ENCODE data around the gene LATS2.
"Not testable (repeated sequence)": the region's sequence is repeated elsewhere in the genome, so short reads cannot be mapped to it uniquely, and the experiment has no call there.

The LATS2 gene

DNA sequence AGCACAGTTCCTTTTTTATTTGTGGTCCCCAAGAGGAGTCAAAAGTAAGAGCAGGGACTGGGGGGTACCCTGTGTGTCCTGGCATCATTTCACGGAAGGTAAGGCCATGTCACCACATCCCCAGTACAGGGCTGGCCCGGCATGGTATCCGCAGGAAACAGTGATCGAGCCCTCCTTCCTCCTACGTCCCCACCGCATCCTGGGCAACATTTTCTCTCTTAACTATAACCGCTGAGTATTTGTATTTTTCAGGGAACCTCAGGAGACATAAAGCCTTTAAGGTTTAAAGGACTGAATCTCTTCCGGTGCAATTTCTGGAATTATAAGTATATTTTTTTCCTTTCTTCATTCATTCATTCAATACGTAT, 13.6 kb upstream of the LATS2 start:
- DNase-seq: no peak

DNA sequence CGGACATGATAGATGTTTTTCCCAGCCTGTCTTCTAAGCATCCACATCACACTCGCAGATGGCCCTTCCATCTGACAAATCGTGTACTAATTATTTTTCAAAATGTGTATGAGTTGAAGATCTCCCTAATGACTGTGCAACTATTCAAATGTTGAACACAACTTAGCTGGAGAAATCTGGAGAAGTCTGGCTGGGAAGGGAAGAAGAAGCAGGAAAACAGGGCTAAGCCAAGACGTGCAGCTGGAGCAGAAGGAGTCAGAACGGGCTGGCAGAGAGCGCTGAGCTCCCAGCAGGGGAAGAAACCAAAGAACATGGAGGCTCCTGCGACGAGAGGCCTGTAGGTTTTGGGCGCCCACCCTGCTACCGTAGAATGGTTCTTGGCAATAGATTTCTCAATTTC, 13.2 kb upstream of the LATS2 start:
- DNase-seq: no peak

DNA sequence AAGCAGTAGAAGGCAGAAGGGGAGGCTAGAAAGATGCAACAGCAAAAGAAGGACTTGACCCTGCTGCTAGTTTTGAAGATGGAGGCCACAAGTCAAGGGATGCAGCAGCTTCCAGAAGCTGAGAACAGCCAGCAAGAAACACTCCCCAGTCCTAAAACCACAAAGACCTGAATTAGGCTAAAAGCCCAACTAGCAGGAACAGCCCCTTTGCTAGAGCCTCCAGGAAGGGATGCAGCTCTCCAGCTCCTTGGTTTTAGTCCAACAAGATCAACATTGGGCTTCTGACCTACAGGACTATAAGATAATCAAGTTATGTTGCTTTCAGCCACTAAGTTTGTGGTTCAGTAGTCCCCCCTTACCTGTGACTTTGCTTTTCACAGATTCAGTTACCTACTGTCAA, 10.5 kb upstream of the LATS2 start:
- no peak for DNase-seq

DNA sequence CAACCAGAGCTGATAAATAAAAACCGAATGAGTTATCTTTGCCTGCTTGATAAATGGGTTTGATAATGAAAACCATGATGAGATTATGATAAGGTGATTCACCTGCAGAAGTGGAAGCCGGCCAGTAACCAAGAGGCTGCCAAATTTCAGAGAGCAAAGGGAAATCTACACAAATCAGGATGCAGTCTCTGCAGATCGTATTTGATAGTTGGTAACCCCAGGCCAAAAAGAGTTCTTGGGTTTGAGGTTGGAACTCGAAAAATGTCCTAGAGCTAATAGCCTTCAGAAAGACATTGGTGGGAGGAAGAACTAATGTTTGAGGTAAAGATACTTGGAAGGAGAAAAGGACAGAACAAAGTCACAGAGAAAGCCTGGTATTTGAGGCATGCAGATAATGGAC, 9.6 kb upstream of the LATS2 start:
- DNase-seq: no peak

DNA sequence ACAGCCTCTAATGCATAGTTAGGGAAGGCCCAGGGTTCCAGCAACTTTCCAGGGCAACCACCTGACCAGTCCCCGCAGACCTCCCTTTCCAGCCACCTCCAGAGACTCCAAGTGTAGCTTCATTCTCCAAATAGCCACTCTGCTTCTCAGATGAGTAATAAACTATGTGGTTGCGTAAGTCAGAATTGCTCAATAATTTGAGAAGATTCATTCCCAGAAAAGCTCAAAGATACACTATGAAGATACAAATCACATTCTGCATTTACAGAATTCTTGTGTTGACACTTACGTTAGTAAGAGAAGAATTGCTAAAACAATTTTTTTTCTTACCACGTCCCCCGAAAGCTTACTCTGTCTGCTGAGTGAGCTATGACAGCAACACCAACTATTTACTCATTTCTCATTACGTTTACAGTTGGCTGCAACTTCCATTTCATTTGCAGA, 8.2 kb upstream of the LATS2 start:
- no peak for DNase-seq

DNA sequence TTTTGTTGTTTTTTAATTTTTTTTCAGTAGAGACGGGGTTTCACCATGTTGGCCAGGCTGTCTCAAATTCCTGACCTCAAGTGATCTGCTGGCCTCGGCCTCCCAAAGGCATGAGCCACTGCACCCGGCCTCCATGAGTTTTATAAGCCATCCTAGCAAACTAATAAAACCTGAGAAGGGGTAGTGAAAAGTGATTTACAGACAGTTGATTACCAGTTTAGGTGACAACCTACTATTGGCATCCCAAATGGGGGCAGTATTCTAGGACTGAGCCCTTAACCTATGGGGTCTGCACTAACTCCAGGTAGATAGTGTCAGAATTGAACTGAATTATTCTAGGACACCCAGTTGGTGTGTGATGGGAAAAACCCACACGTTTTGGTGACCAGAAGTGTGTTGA, 6.5 kb upstream of the LATS2 start:
- DNase-seq: no peak

DNA sequence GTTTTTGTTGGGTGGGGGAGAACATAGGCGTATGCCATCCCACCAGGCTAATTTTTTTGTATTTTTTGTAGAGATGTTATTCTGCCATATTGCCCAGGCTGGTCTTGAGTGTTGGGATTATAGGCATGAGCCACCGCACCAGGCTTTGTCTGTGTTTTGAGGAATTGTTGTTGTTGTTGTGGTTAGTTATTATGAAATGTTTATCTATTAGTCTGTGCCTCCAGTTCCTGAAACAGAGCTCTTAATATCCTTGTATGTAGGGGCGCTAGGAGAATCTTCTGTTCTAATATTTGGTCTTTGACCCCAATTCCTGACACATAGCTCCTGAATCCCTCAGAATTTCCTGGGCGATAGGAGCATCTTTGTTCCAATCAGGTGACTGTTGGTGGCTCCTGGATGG, 5.6 kb upstream of the LATS2 start:
- no peak for DNase-seq

DNA sequence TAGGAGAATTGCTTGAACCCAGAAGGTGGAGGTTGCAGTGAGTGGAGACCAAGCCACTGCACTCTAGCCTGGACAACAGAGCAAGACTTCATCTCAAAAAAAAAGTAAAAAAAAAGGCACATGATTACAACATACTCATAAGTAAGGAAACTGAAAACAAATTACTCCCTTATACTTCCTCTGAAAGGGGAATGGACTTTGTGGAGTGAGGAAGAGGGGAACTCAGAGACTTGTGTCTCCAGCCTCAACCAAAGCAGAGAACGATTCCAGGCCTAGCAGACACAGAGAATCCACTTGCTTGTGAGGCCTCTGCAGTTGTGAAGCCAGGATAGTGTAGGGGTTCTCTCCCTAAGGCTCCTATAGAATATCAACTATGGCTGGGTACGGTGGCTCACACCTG, 4.3 kb upstream of the LATS2 start:
- DNase-seq: no peak

DNA sequence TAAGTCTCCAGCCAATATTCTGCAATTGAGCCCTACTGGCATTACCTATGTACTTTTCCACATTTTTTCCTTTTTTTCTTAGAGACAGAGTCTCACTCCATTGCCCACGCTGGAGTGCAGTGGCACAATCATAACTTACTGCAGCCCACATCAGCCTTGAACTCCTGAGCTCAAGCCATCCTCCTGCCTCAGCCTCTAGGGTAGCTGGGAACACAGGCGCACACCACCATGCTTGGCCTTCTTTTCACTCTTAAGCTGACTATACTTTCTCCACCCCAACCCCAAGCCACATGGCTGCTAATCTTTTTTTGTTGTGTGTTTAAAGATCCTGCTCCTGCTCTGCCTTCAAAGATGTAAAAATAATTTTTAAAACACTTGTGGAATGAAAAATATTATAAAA, 1.6 kb upstream of the LATS2 start:
- DNase-seq: no peak

DNA sequence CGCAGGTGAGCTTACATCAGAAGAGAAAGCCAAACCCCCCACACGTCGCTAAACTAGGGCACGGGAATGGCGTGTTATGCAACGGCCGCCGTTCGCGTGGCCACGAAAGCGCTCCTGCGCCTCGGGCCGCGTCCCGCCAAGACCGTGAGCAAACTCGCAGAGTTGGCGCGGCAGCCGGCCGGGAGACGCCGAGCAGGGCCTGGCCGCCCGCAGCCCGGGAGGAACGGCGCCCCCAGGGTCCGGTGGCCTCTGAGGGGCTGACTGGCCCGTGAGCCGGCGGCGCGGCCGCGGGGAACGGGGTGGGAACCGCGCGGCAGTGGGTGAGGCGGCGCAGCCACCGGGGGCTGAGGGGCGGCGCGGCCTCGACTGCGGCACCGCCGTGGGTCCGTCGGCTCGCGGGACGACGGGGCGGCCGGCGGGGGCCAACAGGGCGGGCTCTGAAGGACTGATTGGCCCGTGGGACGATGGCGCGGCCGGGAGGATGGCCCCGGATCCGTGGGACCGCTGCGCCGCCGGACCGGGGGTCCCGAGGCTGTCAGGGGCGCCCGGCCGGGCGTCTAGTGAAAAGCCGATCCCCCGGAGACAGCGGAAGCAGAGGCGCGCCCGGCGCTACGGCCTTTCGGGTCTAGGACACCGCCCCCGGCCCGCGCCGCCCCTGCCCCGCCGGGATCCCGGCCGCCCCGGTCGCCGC, 903 bp downstream of the LATS2 start:
- DNase-seq: no peak

DNA sequence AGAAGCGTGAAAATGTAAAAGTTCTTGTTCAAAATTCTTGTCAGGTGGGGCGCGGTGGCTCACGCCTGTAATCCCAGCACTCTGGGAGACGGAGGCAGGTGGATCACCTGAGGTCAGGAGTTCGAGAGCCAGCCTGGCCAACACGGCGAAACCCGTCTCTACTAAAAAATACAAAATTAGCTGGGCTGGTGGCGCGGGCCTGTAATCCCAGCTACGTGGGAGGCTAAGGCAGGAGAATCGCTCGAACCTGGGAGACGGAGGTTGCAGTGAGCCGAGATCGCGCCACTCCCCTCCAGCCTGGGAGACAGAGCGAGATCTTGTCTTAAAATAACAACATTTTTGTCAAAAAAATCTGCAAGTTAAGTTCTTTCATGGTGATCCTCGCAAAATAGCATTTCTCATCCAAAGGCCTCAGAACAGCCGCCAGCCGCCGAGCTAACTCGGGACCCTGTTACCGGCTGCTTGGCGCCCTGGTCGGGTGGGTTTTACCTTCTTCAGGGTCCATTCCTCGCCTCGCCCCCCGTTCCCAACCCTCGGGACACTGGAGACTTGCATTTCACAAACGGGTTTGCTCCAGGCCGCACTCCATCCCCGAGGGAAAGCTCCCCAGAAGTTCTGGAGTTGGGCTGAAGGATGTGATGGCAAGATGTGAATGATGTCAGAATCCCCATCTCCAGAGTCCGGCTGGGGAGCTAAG, 1.6 kb downstream of the LATS2 start:
- no peak for DNase-seq

DNA sequence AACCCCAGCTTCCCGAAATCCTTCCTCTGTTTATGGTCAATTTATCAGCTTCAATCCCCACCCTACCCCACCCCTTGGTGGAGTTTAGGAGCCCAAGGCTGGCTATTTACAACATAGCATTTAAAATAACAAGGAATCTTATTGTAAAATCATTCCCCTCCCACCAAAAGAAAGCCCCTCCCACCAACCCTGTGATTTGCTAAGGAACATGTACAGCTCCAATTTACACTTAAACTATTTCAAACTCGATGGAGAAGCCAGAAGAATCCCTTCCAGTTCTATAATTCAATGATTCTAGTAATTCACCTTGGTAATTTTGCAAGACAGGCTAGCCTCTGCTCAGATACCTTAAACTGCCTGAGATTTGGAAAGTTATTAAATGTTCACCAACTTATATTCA, 3.0 kb downstream of the LATS2 start:
- no peak for DNase-seq

DNA sequence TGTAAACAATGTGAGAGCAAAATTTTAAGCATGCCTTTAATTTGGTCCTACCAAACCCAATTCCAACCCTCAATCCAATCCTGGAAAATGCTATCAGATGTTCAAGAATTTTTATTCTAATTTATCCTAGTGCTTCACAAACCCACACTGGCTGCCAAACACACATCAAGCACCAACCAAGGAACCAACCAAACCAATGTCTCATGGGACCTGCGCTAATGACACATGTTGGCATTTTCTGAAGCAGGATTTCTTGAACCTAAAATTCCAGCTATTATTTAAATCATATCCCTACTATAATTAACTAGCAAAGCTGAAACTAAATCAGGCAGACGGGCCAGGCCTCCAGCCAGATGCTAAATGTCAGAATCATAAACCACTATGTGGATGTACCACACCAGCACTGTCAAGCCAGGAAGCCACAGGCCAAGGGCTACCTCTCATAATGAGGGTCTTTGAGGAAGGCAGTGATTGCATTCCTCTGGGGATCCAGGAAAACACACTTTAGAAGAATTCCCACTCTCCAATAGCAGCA, 5.8 kb downstream of the LATS2 start:
- no peak for DNase-seq

DNA sequence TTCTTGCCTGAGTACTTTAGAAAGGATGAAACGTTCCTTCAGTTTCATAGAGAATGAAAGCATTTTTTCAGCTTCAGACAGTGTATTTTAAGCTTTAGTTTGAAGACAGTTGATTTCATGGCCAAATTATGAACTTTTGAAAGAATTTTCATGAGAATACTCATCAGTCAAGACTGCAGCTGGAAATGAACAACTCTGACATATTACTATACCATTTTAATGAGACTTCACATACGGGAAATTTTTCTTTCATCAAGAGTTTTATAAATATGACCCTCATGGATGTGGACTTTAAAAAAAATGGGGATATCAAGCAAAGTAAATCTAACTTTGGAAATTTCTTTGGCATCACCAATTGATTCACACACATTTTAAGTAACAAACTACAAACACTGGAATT, 6.4 kb downstream of the LATS2 start:
- DNase-seq: no peak

DNA sequence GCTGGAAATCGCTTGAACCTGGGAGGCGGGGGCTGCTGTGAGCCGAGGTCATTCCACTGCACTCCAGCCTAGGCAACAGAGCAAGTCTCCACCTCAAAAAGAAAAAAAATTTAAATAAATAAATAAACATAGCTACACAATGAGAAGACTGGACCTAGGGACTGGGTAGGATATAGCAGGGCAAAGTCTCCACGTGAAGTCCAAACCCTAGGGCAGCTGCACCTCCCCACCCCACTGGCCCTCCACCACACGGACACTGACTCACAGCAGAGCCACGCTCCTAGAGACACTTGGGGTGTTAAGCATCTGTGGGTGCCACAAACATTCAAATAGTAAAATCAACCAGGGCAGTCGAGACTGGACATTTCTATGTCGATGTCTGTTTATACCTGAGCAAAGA, 7.1 kb downstream of the LATS2 start:
- no peak for DNase-seq

DNA sequence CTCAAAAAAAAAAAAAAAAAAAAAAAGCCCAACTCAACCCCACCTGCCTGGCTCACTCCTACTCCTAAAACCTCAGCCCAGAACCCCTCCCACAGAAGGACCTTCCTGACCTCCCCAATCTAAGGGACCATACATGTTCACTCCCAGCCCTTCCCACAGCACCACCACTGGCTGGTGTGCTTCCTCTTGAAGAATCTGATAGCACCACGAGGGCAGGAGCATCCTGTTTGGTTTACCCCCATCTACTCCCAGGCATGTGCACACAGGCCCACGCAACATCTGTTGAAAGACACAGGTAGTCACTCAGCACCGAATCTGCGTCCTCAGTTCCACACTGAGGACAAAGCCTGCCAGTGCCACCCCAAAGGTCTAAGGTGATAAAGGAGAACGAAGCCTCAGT, 8.2 kb downstream of the LATS2 start:
- no peak for DNase-seq

DNA sequence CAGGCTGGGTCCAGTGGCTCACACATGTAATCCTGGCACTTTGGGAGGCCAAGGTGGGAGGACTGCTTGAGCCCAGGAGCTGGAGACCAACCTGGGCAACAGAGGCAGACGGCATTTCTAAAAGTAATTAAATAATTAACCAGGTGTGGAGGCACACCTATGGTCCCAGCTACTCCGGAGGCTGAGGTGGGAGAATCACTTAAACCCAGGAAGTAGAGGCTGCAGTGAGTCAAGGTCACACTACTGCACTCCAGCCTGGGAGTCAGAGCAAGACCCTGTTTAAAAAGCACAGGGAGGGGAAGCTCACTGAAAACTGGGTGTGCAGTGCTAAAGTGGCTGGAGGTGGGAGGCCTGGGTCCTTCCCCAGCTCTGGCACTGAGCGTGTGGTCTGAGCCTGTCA, 9.7 kb downstream of the LATS2 start:
- DNase-seq: no peak

DNA sequence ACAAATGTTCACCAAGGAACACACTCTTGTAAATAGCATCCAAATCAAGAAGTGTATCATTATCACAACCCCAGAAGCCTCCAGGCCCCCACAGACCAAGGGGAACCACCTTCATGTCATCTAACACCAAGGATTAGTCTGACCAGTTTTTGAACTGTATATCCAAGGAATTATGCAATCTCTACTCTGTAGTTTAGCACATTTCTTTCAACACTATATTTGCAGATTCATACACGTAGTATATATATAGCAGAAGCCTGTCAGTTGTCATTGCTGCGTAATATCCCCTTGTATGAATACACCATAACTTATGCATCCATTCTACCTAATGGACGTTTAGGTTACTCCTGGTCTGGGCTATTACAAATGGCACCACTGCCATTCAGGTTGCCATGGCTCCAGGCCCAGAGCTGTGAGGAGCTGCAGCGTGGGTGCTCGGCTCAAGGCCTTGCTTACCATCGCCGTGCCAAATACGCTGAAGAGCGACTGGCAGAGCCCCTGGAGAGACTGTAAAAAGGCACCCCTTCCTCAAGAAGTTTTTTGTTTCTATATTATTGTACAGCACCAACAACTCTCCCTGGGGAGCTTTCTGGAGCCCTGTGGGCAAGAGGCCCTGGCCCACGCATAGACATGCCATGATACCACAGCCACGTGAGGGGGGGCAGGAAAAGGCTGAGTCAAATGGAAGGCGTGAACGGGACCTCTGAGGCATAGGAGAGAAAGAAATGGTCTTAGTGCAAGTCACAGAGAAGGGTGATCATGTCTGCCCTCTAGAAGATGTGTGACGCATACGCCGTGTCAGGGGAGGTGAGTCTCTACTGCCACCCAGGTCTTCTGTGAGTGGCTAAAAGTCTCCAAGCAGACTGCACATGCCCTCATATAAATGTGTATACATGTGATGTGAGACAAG, 10.8 kb downstream of the LATS2 start:
- no peak for DNase-seq

DNA sequence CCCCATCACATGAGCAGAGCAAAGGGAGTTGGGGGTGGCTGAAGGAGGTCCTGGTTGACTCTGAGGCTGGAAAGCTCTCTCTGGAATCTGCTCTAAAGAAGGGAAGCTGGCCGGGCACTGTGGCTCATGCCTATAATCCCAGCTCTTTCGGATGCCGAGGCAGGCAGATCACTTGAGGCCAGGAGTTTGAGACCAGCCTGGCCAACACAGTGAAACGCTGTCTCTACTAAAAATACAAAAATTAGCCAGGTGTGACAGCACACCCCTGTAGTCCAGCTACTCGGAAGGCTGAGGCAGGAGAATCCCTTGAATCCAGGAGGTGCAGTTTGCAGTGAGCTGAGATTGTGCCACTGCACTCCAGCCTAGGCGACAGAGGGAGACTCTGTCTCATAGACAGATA, 11.7 kb downstream of the LATS2 start:
- not testable (repeated sequence) for DNase-seq

DNA sequence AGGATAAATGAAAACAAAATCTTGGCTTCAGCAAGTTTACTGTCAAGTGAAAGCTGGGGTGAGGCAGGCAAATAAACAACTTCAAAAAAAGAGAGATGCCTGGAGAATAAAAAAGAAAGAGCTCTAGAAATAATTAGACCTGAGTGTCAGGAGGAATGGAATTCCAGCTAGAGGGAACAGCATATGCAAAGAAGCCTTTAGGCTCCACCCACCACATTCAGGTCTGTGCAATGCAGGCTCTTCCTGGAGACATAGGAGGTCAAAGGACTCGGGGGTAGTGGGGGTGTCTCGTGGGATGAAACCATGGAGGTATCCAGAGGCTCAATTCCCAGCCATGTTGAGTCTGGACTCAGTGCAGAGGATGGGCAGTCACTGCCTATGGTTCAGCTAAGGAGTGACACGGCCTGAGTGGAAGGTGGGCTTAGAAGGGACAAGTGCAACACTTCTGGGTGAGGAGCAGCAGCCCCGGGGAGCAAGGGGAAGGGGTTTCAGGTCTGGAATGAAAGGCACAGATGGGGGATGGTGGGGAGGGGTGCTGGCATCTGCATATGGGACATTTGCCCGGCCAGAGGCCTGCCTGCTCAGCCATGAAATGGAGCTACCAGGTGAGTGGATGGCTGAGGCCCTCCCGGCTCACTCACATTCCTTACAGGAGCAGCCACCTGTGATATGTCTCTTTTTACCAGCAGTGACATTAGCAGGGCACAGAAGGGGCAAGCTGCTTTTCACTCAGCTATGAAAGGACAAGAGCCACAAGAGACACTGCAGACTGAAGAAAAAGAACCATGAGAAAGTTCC, 12.3 kb downstream of the LATS2 start:
- DNase-seq: no peak

DNA sequence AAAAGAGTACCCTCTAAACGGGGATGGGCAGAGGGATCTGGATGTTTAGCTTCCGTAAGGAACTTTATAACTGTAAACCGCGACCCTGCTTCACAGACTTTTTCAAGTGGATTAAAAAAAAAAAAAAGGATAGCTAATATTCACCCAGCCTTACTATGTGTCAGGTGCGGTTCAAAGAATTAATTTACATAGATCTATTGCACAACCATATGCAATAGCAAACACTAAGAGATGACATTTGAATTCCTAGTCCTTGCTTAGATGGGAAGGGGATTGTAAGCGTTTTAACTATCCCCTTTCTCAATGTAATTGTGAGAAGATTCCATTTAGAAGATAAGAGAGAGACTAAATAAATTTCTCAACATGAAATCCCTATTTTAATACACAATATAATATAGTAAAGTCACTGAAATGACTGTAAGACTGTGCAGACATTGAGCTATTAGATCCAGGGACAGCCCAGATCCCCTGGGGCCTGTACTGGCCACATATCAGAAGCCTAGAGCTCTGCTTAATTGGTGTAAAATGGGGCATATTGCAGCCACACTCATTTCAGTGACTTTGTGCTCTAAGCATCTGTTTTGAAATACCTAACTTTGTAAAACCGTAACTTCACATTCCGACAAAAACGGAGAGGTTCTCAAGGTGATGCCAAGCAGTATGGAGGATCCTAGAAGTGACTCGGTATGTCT, 13.6 kb downstream of the LATS2 start:
- DNase-seq: no peak

DNA sequence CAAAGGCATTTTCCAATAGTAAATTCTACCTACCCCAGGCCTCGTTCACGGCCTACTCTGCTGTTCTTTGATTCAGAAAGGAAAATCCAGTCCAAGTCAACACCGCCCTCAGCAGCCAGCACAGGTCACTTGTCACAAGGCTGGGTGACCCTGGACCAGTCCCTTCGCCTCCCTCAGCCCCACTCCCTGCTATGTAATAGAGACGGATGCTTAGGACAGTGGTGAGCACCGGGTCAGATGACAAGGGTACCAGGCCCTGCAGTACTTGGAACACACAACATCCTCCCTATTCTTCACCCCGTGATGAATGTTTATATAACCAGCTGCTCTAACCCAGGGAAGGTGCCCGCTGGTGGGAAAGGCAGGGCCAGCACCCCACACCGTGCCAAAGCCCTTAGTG, 14.3 kb downstream of the LATS2 start:
- DNase-seq: no peak

Data from hippocampal formation (tissue), 2 donors.